Raji (cell line): Measurements from ENCODE around the gene HAUS8.

Source experiments
- POLR2A ChIP-seq: IDR thresholded peaks from 2 replicates; pipeline ENCODE4 v1.6.1; 2011; ENCODE audit warnings: low read depth, low read length, control low read depth; ENCODE audit not compliant: insufficient read depth

HAUS8 gene

GRCh38 chr19:17026706-17027534, 48.3 kb downstream of the HAUS8 start, which contains the start of gene CPAMD8:
Gene CPAMD8 (minus strand): TSS chr19:17026810. CDS start chr19:17026642, 168 bp downstream.
- TF ChIP-seq POLR2A = no peak

- no peak for TF ChIP-seq POLR2A
Observed at GRCh38 chr19:17025991-17026658, 49.1 kb downstream of the HAUS8 start.

- TF ChIP-seq POLR2A = no peak
Observed at GRCh38 chr19:17025361-17025760, 49.9 kb downstream of the HAUS8 start.

GRCh38 chr19:17023805-17024204, 51.4 kb downstream of the HAUS8 start:
- TF ChIP-seq POLR2A = no peak

- TF ChIP-seq POLR2A = no peak
Observed at GRCh38 chr19:17022738-17023137, 52.5 kb downstream of the HAUS8 start.

- no peak for TF ChIP-seq POLR2A
Observed at GRCh38 chr19:17021793-17022590, 53.3 kb downstream of the HAUS8 start.

- no peak for TF ChIP-seq POLR2A
Observed at GRCh38 chr19:17021328-17021727, 53.9 kb downstream of the HAUS8 start.

- TF ChIP-seq POLR2A = no peak
Observed at GRCh38 chr19:17020823-17021222, 54.4 kb downstream of the HAUS8 start.

GRCh38 chr19:17020385-17020784, 54.9 kb downstream of the HAUS8 start:
- TF ChIP-seq POLR2A = no peak

GRCh38 chr19:17011485-17011884, 63.8 kb downstream of the HAUS8 start:
- TF ChIP-seq POLR2A = no peak

GRCh38 chr19:17006579-17006978, 68.7 kb downstream of the HAUS8 start:
- no peak for TF ChIP-seq POLR2A

GRCh38 chr19:17005000-17005399, 70.3 kb downstream of the HAUS8 start:
- no peak for TF ChIP-seq POLR2A

- TF ChIP-seq POLR2A = no peak
Observed at GRCh38 chr19:17004386-17004785, 70.9 kb downstream of the HAUS8 start.

- no peak for TF ChIP-seq POLR2A
Observed at GRCh38 chr19:17002455-17002854, 72.8 kb downstream of the HAUS8 start.

- no peak for TF ChIP-seq POLR2A
Observed at GRCh38 chr19:17001603-17002183, 73.6 kb downstream of the HAUS8 start.
